IPS-20b (cell line): ENCODE results near the gene VCPKMT.
"Not testable (repeated sequence)": the region's sequence is repeated elsewhere in the genome, so short reads cannot be mapped to it uniquely, and the experiment has no call there.

Experiments used
- H3K27ac ChIP-seq: one replicate; pipeline ENCODE4 v1.5.1; 2013; ENCODE audit warnings: low read length
- H3K27me3 ChIP-seq: 2 replicates; pipeline ENCODE4 v1.6.1; 2013; ENCODE audit warnings: mild to moderate bottlenecking, low read length, inconsistent platforms; ENCODE audit not compliant: insufficient read depth
- H3K36me3 ChIP-seq: 2 replicates; pipeline ENCODE4 v1.6.1; 2013; ENCODE audit warnings: low read depth, mild to moderate bottlenecking, inconsistent platforms, low read length, moderate library complexity; ENCODE audit not compliant: insufficient read depth
- H3K4me1 ChIP-seq: 2 replicates; pipeline ENCODE4 v1.6.1; 2013; ENCODE audit warnings: mild to moderate bottlenecking, control low read depth, inconsistent platforms, low read length, moderate library complexity; ENCODE audit not compliant: insufficient read depth
- H3K4me3 ChIP-seq: 2 replicates; pipeline ENCODE4 v1.5.1; 2013; ENCODE audit warnings: mild to moderate bottlenecking, low read length, inconsistent platforms
- H3K9ac ChIP-seq: 2 replicates; pipeline ENCODE4 v1.6.1; 2013; ENCODE audit warnings: low read depth, mild to moderate bottlenecking, inconsistent platforms, low read length, moderate library complexity
- H3K9me3 ChIP-seq: 2 replicates; pipeline ENCODE4 v1.6.1; 2013; ENCODE audit warnings: mild to moderate bottlenecking, low read depth, low read length, inconsistent platforms; ENCODE audit not compliant: insufficient read depth

Gene VCPKMT

DNA sequence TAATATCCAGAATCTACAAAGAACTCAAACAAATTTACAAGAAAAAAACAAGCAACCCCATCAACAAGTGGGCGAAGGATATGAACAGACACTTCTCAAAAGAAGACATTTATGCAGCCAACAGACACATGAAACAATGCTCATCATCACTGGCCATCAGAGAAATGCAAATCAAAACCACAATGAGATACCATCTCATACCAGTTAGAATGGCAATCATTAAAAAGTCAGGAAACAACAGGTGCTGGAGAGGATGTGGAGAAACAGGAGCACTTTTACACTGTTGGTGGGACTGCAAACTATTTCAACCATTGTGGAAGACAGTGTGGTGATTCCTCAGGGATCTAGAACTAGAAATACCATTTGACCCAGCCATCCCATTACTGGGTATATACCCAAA is 37.3 kb downstream of the VCPKMT start:
- H3K9me3 ChIP-seq, H3K27ac ChIP-seq, H3K4me1 ChIP-seq, H3K4me3 ChIP-seq, H3K27me3 ChIP-seq, H3K9ac ChIP-seq, H3K36me3 ChIP-seq: not testable (repeated sequence)

- H3K9ac ChIP-seq, H3K27me3 ChIP-seq, H3K4me1 ChIP-seq: not testable (repeated sequence)
Measured at GRCh38 chr14:50073663-50074062, 42.7 kb downstream of the VCPKMT start.

DNA sequence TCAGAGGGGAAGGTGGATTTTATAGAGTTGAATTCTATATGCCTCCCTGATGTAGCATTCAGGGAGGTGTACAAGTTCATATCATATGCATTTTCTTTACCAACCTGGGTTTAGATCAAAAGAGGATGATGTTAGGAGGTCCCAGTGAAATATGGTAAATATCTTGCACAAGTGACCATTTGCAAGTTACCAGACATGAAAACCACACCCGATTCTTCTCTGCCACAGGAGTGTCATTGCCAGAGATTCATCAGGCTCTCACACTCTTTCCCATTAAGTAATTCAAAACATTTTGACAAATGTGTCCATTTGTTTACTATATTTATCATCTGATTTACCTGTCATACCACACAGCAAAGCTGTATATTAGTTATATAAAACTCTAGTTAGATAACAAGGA is 44.0 kb downstream of the VCPKMT start:
- no peaks in the 10 kb centered on the region for H3K36me3 ChIP-seq

More at GRCh38 chr14:50073663-50074062, 42.7 kb downstream of the VCPKMT start:
- not testable (repeated sequence) for H3K36me3 ChIP-seq, H3K9me3 ChIP-seq, H3K4me3 ChIP-seq, H3K27ac ChIP-seq

DNA sequence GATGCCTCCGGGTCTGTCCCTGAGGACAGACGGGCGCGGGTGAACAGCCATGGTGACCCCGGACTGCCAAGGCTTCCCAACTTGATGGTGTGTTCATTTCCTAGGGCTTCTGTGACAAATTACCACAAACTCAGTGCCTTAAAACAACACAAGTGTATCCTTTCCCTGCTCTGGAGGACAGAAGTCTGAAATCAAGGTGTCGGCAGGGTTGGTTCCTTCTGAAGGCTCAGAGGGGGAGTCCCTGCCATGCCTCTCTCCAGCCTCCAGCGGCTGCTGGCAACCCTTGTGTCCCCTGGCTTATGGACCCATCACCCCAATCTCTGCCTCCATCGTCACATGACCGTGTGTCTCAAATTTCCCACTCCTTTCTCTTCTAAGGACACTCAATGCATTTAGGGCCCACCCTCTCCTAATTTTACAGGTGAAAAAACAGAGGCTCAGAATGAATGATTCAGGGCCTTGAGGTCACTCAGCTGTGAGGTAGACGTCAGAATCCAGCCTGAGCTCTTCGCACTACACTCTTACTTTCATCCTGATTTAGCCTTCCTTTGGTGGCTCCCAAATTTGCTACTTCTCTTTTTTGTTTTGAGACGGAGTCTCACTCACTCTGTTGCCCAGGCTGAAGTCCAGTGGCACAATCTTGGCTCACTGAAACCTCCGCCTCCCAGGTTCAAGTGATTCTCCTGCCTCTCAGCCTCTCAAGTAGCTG is 45.4 kb downstream of the VCPKMT start:
- Histone ChIP-seq H3K27me3 (no peaks in the 10 kb centered on the region), H3K4me1 (no peaks in the 10 kb centered on the region), H3K9me3 (no peaks in the 10 kb centered on the region), H3K36me3 (no peaks in the 10 kb centered on the region), H3K4me3 (no peak overlapping the region), H3K9ac (no peak overlapping the region), H3K27ac (no peak overlapping the region)

More for the DNA sequence above, 44.0 kb downstream of the VCPKMT start:
- Histone ChIP-seq H3K27ac (no peak overlapping the region), H3K4me3 (no peak overlapping the region), H3K27me3 (no peaks in the 10 kb centered on the region), H3K9ac (no peak overlapping the region), H3K4me1 (no peaks in the 10 kb centered on the region), H3K9me3 (no peaks in the 10 kb centered on the region)

GRCh38 chr14:50070230-50070629 is 46.1 kb downstream of the VCPKMT start:
- H3K9ac ChIP-seq = no peak overlapping the region
- no peaks in the 10 kb centered on the region for H3K9me3 ChIP-seq
- H3K27me3 ChIP-seq = no peaks in the 10 kb centered on the region
- no peak overlapping the region for H3K27ac ChIP-seq
- H3K4me3 ChIP-seq = no peak overlapping the region
- no peaks in the 10 kb centered on the region for H3K36me3 ChIP-seq
- H3K4me1 ChIP-seq = no peaks in the 10 kb centered on the region

DNA sequence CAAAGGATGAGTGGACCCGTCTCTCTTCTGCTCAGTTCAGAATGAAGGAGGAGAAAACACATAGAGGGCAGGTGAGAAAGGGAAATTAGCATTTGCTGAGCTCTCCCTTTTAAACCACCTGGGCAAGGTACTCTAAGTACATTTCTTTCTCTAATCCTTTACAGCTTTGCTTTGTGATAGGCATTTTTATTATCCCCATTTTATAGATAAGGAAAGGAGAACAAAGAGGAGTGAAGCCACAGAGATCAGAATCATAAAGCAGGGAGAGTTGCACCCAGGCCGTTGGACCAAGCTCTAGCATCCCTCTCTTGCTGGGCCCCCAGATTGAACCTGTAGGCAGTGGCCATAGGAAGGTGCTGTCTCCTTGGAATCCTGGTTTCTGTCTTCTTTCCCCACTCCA is 47.0 kb downstream of the VCPKMT start:
- Histone ChIP-seq H3K27ac (no peak overlapping the region), H3K4me1 (no peaks in the 10 kb centered on the region), H3K9ac (no peak overlapping the region), H3K36me3 (no peaks in the 10 kb centered on the region), H3K9me3 (no peaks in the 10 kb centered on the region), H3K27me3 (no peaks in the 10 kb centered on the region), H3K4me3 (no peak overlapping the region)

GRCh38 chr14:50068496-50068895 is 47.9 kb downstream of the VCPKMT start:
- Histone ChIP-seq H3K36me3 (no peaks in the 10 kb centered on the region), H3K4me1 (no peaks in the 10 kb centered on the region), H3K4me3 (no peak overlapping the region), H3K27me3 (no peaks in the 10 kb centered on the region), H3K9ac (no peak overlapping the region), H3K9me3 (no peaks in the 10 kb centered on the region), H3K27ac (no peak overlapping the region)

DNA sequence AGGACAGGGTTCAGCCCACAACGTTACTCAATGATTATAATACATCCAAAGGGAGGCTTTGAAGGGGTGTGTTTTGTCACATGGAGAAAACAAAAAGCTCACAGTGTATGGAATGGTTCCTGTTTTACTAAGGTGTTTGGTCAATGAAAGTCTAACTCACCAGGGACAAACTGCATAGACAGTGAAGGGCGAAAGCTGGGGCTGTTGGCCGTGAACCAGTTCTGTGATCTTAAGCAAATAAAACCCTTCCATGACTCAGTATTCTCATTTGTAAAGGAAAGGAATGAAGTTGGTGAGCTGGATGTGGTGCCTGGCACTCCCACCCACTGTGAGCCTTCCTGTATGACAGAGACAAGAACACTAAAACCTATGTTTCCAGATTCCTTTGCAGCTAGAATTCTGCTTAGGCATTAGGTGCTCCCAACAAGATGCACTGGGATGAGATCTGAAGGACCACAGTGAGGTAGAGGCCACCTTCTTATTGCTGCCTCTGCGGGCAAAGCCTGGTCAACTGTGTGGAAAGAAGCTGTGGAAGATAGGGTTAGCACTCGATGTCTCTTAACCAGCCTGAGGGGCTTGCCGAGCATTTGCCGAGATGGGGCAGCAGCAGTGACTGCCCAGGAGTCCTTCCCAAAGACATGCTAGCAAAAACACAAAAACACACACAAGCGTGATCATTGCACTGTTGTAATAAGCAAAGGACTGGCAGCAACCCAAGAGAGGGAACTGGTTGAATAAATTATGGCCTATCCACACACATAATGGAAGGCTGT is 48.5 kb downstream of the VCPKMT start:
- Histone ChIP-seq H3K27me3 (no peaks in the 10 kb centered on the region), H3K4me1 (peaks cover 3% of the 10 kb centered on the region; the same call in 1 of the 2 replicates), H3K27ac (no peak overlapping the region), H3K36me3 (no peaks in the 10 kb centered on the region), H3K9me3 (no peaks in the 10 kb centered on the region), H3K9ac (no peak overlapping the region), H3K4me3 (no peak overlapping the region)

DNA sequence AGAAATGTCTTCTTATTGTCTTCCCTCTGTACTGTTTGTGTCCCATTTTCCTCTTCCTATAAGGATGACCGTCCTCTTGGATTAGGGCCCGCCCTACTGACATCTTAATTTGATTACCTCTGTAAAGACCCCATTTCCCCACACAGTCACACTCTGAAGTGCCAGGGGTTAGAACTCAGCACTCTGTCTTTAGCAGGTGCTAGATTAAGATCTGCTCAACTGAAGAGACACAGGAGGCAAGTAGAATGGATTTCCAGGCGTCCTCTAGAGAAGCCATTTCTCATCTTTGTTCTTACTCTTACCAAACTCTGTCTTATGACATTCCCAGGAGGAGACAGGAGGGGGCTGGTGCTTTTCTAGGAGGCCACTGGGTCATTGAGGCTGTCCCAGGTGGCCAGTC is 50.8 kb downstream of the VCPKMT start:
- Histone ChIP-seq H3K4me1 (peaks cover 25% of the 10 kb centered on the region), H3K27ac (no peak overlapping the region), H3K36me3 (no peaks in the 10 kb centered on the region), H3K9ac (no peak overlapping the region), H3K4me3 (no peak overlapping the region), H3K27me3 (no peaks in the 10 kb centered on the region), H3K9me3 (no peaks in the 10 kb centered on the region)

DNA sequence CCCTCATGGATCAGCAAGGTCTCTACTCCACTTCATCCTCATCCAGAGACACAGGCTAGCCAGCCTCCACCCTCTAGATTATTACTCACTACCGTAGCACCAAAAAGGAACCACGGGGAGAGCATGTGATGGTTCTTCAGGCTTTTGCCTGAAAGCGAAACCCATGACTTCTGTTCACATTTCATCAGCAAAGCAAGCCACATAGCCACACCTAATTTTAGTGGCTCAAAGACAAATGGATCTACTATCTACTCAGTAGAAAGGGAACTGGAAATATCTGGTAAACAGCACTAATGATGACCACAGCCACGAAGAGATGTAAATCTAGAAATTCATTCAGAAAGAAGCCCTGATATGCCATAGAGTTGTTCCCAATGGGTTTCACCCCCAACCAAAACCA is 51.4 kb downstream of the VCPKMT start:
- Histone ChIP-seq H3K27ac (no peak overlapping the region), H3K9me3 (no peaks in the 10 kb centered on the region), H3K4me3 (no peak overlapping the region), H3K27me3 (no peaks in the 10 kb centered on the region), H3K36me3 (no peaks in the 10 kb centered on the region), H3K4me1 (peaks cover 25% of the 10 kb centered on the region), H3K9ac (no peak overlapping the region)

- Histone ChIP-seq H3K9me3 (no peaks in the 10 kb centered on the region), H3K27me3 (no peaks in the 10 kb centered on the region), H3K4me1 (peaks cover 25% of the 10 kb centered on the region), H3K9ac (no peak overlapping the region), H3K4me3 (no peak overlapping the region), H3K27ac (no peak overlapping the region), H3K36me3 (no peaks in the 10 kb centered on the region)
Measured at GRCh38 chr14:50063876-50064420, 52.4 kb downstream of the VCPKMT start.
